Measurements from ENCODE around the gene CCDC40. TPM values are rescaled to one million over a fixed set of nuclear protein-coding genes. Genes with fewer than 3 reads are reported as not detected.

Gene CCDC40
- total and polyA plus RNA-seq, 2 of the 13 experiments (the other 11 are each of a cell fraction or from before 2014, with no cell fraction given): 4.1 to 5.5 TPM

DNA sequence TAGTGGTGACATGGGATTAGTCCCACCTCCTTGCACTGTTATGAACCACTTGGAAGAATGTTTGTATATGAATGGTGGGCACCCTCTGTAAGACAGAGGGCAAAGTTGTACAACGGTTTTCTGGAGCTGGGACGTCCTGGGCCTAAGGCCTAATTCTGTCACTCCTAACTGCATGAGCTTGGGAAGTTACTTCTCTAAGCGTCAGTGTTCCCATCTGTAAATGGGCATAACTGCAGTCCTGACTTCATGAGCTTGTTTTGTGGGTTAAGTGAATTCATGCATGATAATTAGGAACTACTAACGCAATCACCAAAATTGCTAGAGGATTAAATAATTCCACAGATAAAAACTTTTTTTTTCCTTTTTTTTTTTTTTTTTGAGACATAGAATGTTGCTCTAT, 2.6 kb upstream of the CCDC40 start:
- Histone ChIP-seq H3K4me3 (replicated peaks in 1 of 3; ENCODE audit: insufficient read depth in 1 of 3, low read depth in 2 of 3, low read length in 3 of 3) (no peak overlapping the region), H3K79me2 (ENCODE audit: insufficient read depth, low read length) (peaks cover 33% of the 10 kb centered on the region), H3K27me3 (ENCODE audit: control insufficient read depth in 1 of 2, insufficient read depth in 2 of 2, low read length in 2 of 2) (no peaks in the 10 kb centered on the region; a peak in 1 of 5 replicates), H3K9ac (ENCODE audit: insufficient read depth, low read depth, low read length) (no peak overlapping the region), H3K4me1 (ENCODE audit: insufficient read depth, low read length) (peaks cover 66% of the 10 kb centered on the region), H3K9me3 (ENCODE audit: low read length) (no peaks in the 10 kb centered on the region), H3K4me2 (ENCODE audit: low read depth, low read length) (no peak overlapping the region), H3K27ac (ENCODE audit: extremely low read length, insufficient read depth, low read length) (no peak overlapping the region), H4K20me1 (ENCODE audit: insufficient read depth, low read length) (peaks cover 17% of the 10 kb centered on the region; the same call in 1 of the 2 replicates), H3K36me3 (replicated peaks in 1 of 2; ENCODE audit: control insufficient read depth in 1 of 2, insufficient read depth in 2 of 2, low read length in 2 of 2) (no peaks in the 10 kb centered on the region), H2AFZ (ENCODE audit: low read length) (no peak overlapping the region)
- ChIA-PET CTCF (ENCODE audit: low intra/inter-chr PET ratio, low total read pairs) (no interaction called here), POLR2A (interaction anchor here (1.2 to 1.8 kb wide), 2 partner anchors 10 to 40 kb away, joined by 3 to 5 read pairs; no protein-coding TSS in a partner anchor)
- FAIRE-seq (no peak), DNase-seq (ENCODE audit: low spot score) (no peak), ATAC-seq (no peak)
- in situ Hi-C loops (cut with HindIII; ENCODE audit: extremely low pct_ligation_motif_present, low pct_unique_long_range_greater_than_20kb) (no loop called here), intact Hi-C loops (cut with micrococcal nuclease; ENCODE audit: unreplicated experiment) (no loop called here)
- 94% methylated on average over 4 of the region's 4 CpGs for WGBS (ENCODE audit: low lambda C conversion rate)
- TF ChIP-seq ZMYM3 (CRISPR knock-in tag; IDR thresholded peaks at IDR 0.05): 0 out of 2 replicates have a peak, but pooled peaks have one; percentile 18
- TF ChIP-seq ZNF75D (CRISPR knock-in tag; IDR thresholded peaks at IDR 0.05; ENCODE audit: borderline replicate concordance): no peak
- peak; percentile 92 for TF ChIP-seq ZNF629 (CRISPR knock-in tag; conservative IDR thresholded peaks at IDR 0.05)
- TF ChIP-seq KAT2B (IDR thresholded peaks at IDR 0.05; ENCODE audit: borderline replicate concordance, low read depth, low read length): no peak
- no peak for TF ChIP-seq TARDBP (CRISPR knock-in tag; IDR thresholded peaks at IDR 0.05)
- BruUV-seq (replicated peaks): no TSS peak

DNA sequence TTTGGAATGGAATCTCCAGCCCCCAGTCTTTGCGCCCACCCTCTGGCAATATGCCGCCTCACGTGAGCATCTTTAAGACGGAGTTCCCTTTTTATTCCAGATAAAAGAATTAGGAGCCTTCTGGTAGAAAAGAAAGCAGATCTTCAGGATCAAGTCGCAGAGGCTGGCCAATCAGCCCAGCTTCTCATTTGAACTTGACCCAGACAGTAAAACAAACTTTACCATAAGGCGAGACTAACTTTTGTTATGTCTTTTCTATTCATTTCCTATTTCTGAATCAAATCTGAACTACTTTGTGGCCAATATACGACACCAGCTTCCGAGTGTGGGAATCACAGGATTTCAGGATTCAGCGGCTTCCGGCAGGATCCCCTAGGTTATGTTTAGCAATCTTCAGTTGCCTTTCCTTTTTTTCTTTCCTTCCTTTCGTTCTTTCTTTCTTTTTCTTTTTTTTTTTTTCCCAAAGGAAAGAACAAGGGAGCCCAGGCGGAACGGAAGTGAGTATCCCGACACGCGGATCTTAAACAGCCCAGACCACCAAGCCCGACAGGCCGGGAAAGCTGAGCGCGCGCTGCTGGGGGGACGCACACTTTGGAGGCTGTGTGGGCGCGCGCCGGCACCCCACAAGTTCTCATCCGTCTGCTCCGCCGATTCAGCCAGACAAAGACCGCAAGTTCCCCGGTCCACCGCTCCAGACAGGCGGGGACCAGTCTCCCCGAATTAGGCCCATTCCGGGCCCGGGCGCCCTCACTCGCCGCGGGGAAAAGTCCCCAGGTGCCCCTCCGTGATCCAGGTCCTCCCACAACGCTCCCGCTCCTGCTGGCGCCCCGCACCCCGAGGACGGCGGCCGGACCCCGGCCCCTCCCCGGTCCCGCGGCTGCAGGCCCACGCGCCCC, 1.4 kb upstream of the CCDC40 start:
- Histone ChIP-seq H3K79me2 (ENCODE audit: insufficient read depth, low read length) (peaks cover 24% of the 10 kb centered on the region), H3K27me3 (ENCODE audit: control insufficient read depth in 1 of 2, insufficient read depth in 2 of 2, low read length in 2 of 2) (no peaks in the 10 kb centered on the region; a peak in 1 of 5 replicates), H3K9me3 (ENCODE audit: low read length) (no peaks in the 10 kb centered on the region), H3K4me3 (replicated peaks in 1 of 3; ENCODE audit: insufficient read depth in 1 of 3, low read depth in 2 of 3, low read length in 3 of 3) (peak overlapping the region; percentile 78 to 96 (median 91)), H4K20me1 (ENCODE audit: insufficient read depth, low read length) (peaks cover 13% of the 10 kb centered on the region; the same call in 1 of the 2 replicates), H3K9ac (ENCODE audit: insufficient read depth, low read depth, low read length) (peak overlapping the region; percentile 88), H2AFZ (ENCODE audit: low read length) (no peak overlapping the region), H3K36me3 (replicated peaks in 1 of 2; ENCODE audit: control insufficient read depth in 1 of 2, insufficient read depth in 2 of 2, low read length in 2 of 2) (no peaks in the 10 kb centered on the region), H3K27ac (ENCODE audit: extremely low read length, insufficient read depth, low read length) (peak overlapping the region; percentile 51), H3K4me2 (ENCODE audit: low read depth, low read length) (peak overlapping the region; percentile 86), H3K4me1 (ENCODE audit: insufficient read depth, low read length) (peaks cover 54% of the 10 kb centered on the region)
- intact Hi-C loops (cut with micrococcal nuclease; ENCODE audit: unreplicated experiment) (loop anchor here (5.0 kb wide), 1 partner anchor 37 kb away; no protein-coding TSS in a partner anchor), in situ Hi-C loops (cut with HindIII; ENCODE audit: extremely low pct_ligation_motif_present, low pct_unique_long_range_greater_than_20kb) (no loop called here)
- ATAC-seq (no peak), FAIRE-seq (peak; percentile 57), DNase-seq (ENCODE audit: low spot score) (no peak)
- BruUV-seq (replicated peaks): TSS peak; percentile 59
- WGBS (ENCODE audit: low lambda C conversion rate): 6% methylated on average over 34 of the region's 55 CpGs
- CTCF ChIA-PET (ENCODE audit: low intra/inter-chr PET ratio, low total read pairs): interaction anchor here (1.7 kb wide), 1 partner anchor 26 kb away, joined by 7 read pairs; no protein-coding TSS in a partner anchor
- POLR2A ChIA-PET: interaction anchor here (0.7 to 1.8 kb wide), 3 partner anchors 12 to 47 kb away, joined by 3 to 5 read pairs (median 3); no protein-coding TSS in a partner anchor
- TF ChIP-seq NFE2L2 (IDR thresholded peaks at IDR 0.05; ENCODE audit: low read length) (no peak), CBFB (CRISPR knock-in tag; IDR thresholded peaks at IDR 0.05) (no peak), SETDB1 (CRISPR knock-in tag; IDR thresholded peaks at IDR 0.05; ENCODE audit: borderline replicate concordance) (no peak), POLR2AphosphoS5 (IDR thresholded peaks at IDR 0.05; ENCODE audit: low read depth, low read length) (no peak), YEATS2 (CRISPR knock-in tag; IDR thresholded peaks at IDR 0.05; ENCODE audit: borderline replicate concordance) (no peak), DNMT3B (CRISPR knock-in tag; conservative IDR thresholded peaks at IDR 0.05) (no peak), CENPT (CRISPR knock-in tag; IDR thresholded peaks at IDR 0.05; ENCODE audit: low read depth) (no peak), MAF1 (CRISPR knock-in tag; IDR thresholded peaks at IDR 0.05; ENCODE audit: borderline replicate concordance) (0 out of 2 replicates have a peak, but pooled peaks have one; percentile 34), SRSF9 (IDR thresholded peaks at IDR 0.05; ENCODE audit: borderline replicate concordance, insufficient read depth, low read depth, low read length, poor library complexity, severe bottlenecking) (no peak), ZNF598 (CRISPR knock-in tag; IDR thresholded peaks at IDR 0.05; ENCODE audit: borderline replicate concordance) (no peak), ZBTB7A (CRISPR knock-in tag; IDR thresholded peaks at IDR 0.05) (no peak), SIN3B (IDR thresholded peaks at IDR 0.05; ENCODE audit: low read length) (no peak), KAT8 (CRISPR knock-in tag; IDR thresholded peaks at IDR 0.05) (no peak), HOXA5 (CRISPR knock-in tag; IDR thresholded peaks at IDR 0.05) (peak; percentile 49; the same call in 1 of the 2 replicates)
